IMR-90 (cell line): ENCODE measurements around the gene SRGAP3. TPM values are rescaled to one million over a fixed set of nuclear protein-coding genes. Genes with fewer than 3 reads are reported as not detected.

Experiments
- microRNA-seq, 2 experiments: library from miRNA; stranded (forward) in 1 of 2; unstranded in 1 of 2; fragments of 10-50 nt in 1 of 2; fragments of <30 nt in 1 of 2; gene quantifications in 1 of 2; microRNA quantifications in 1 of 2; one replicate each; pipeline versions ENCODE3 to v1.1.0; 2013 to 2020; ENCODE audit not compliant: insufficient read depth in 1 of 2, insufficient read length in 1 of 2, unreplicated experiment in 1 of 2
- polyA plus RNA-seq, 3 experiments: library from polyadenylated mRNA; depleted of rRNA; stranded (reverse); fragments of >200 nt; gene quantifications; 2 replicates each; pipeline ENCODE4 v1.2.3, GENCODE V29; 2012; ENCODE audit warnings: low replicate concordance in 1 of 3
- small RNA-seq, 5 experiments: library from RNA; depleted of rRNA; stranded (forward); fragments of <200 nt; gene quantifications; one replicate each; pipeline ENCODE3, GENCODE V24; 2012
- total RNA-seq: library from RNA; depleted of rRNA; stranded (reverse); fragments of >200 nt; gene quantifications from 2 replicates; pipeline ENCODE4 v1.2.3, GENCODE V29; 2012; rRNA removed

Gene SRGAP3
- total and polyA plus RNA-seq, 2 of the 4 experiments (the other 2 are of a cell fraction): 0.68 to 1.4 TPM

Small RNA genes within 50 kb of the gene (microRNA-seq; reads per million reads assigned to microRNA genes)
- gene RF00416 (ENCODE audit: insufficient read depth, insufficient read length): not detected

Small RNA genes within 50 kb of the gene (small RNA-seq; reads per million reads assigned to genes)
- 0 reads per million in 5 experiments for gene RF00416

Other genes starting within 250 kb of the SRGAP3 start
- 43.9 and 60.5 TPM in 2 replicates for gene THUMPD3, start 113.4 kb upstream of the SRGAP3 start, total RNA-seq
- gene THUMPD3, start 113.4 kb upstream of the SRGAP3 start, polyA plus RNA-seq (2012; rRNA removed): 22.3 and 28.2 TPM in 2 replicates
- 50.0 and 62.9 TPM in 2 replicates for gene SETD5, start 148.0 kb upstream of the SRGAP3 start, total RNA-seq
- gene SETD5, start 148.0 kb upstream of the SRGAP3 start, polyA plus RNA-seq (2012; rRNA removed): 42.7 and 45.1 TPM in 2 replicates